Right kidney (tissue), 1 donor: Measurements from ENCODE around the gene IL12B.
"Not testable (repeated sequence)": the region's sequence is repeated elsewhere in the genome, so short reads cannot be mapped to it uniquely, and the experiment has no call there.

Source experiments
- DNase-seq: peaks from one replicate; pipeline ENCODE4 v3.0.0-alpha.2; 2016

The IL12B gene

DNA sequence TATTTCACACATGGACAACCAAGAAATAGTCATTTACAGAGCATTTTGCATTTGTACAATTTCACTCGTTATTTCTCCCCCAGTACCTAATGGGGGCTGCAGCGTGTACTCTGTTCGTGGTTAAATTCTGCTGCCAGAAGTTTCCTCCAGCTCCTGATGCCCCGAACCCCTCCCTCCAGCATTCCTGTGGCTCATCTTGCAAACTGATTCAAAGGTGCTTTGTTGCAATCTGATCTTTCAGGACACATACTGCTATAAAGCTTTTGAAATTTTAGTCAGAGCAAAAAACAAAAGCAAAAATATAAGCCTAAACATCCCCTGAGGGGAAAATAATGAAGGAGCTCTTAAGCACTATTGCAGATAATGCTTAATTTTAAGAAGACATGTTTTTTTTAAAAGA lies 39.5 kb downstream of the IL12B start:
- DNase-seq, result no peak

DNA sequence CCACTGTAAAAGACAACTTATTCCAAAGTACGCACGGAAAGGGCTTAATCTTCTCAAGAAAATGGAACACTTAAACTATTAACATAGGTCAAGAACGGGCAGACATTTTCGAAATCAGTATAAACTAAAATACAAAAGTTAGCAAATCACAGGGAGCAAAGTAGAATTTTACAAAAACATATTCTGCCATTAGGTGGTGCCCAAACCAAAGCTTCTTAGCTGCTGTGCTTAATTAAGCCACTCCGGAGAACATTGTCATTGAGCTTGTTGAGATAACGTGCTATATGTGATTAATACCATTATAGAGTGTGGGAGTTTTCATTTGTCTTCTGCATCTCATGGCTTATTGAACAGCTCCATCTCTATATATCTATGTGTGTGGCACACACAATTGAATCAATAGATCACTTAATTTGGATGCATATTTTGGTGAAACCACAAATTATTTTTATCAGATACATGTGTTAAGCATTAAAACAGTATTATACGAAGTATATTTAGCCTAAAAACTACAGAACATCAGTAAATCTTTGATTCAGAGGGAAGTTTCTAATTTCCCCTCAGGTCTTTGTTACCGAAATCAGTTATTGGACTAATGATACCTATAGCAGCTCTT lies 43.8 kb downstream of the IL12B start:
- DNase-seq, result no peak

DNA sequence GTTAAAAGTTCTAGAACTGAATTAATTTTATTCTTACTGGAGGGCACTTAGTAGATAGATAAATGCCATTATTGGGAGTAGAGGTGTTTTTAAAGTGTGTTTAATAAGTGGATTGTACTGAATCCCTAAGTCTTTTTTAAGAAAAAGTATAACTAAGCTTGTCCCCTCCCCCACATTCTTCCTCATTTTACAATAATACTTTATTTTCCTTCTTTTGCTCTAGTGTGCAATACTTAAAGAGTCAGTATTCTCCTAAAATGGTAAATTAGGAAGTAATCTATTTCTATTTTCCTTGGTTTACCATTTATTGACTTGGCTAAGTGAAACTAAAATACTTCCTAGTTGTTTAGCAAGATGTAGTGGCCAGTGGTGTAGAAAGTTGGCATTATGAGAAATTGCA lies 55.6 kb downstream of the IL12B start:
- DNase-seq, result no peak

DNA sequence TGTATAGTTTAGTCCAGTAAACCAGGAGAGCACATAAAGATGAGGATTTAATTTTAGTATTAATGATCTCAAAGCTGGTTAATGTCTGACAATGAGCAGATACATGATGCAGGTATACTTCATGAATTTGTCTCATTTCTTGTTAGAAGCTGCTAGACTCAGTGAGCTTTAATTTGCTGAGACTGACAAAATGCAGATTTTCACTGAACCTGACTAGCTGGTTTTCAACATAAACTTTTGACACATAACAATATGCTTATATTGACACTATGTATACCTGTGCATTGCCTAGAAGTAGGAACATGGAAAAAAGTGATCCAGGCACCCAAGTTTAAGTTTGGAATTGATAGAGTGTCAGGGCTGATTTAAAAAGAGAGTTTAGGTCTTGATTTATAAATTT lies 56.4 kb downstream of the IL12B start:
- no peak for DNase-seq

DNA sequence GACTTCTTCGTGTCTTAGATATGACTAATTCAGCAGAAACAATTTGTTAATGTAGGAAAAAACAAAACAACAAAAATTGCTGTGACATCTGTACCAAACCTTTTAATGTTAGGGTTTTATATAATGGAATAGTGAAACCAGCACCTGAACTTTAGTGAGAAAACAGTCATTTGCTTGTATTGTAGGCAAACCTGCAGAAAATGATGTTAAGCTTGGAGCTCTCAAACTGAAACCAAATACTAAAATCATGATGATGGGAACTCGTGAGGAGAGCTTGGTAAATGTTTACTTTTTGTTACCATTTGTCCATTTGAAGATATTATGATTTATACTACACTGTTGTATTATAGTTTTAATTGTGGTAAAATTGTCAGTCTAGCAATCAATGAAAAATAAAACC lies 60.6 kb downstream of the IL12B start:
- DNase-seq, result no peak

DNA sequence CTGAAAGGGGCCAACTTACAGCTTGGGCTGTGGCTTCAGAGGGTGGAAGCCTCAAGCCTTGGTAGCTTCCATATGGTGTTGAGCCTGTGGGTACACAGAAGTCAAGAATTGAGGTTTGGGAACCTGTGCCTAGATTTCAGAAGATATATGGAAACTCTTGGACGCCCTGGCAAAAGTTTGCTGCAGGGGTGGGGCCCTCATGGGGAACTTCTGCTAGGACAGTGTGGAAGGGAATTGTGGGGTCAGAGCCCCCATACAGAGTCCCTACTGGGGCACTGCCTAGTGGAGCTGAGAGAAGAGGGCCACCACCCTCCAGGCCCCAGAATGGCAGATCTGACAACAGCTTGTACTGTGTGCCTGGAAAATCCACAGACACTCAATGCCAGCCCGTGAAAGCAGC lies 63.5 kb downstream of the IL12B start:
- DNase-seq, result not testable (repeated sequence)
